ENCODE measurements around the gene ZNF638. TPM values are rescaled to one million over a fixed set of nuclear protein-coding genes. Genes with fewer than 3 reads are reported as not detected.
A peak's percentile ranks its signal among the peaks of the same experiment; 100 is the strongest.
"Not testable (repeated sequence)": the region's sequence is repeated elsewhere in the genome, so short reads cannot be mapped to it uniquely, and the experiment has no call there.

Gene ZNF638
- total RNA-seq, 2 donors from 2014 or later: 73.2 to 76.9 TPM

DNA sequence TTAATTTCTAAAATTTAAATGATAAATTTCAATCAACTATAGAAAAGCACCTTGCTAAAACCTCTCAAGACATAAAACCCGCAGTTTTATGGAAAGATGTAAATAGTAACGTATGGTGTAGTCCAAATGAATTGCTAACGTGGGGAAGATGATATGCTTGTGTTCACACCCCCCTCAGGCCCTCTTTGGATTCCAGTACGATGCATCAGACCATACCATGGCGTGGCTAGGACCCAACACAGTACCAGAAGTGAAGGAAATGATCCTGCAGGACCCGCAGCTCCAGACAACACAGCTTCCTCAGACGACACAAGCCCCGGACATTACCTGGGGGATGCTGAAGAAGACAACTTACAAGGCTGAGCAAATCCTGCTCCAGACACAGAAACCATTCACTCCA is 61.6 kb downstream of the ZNF638 start:
- no peak for TF ChIP-seq CTCF (IDR thresholded peaks at IDR 0.05)
- H3K4me1 ChIP-seq: no peaks in the 10 kb centered on the region
- intact Hi-C loops (cut with DNase I): no loop called here
- H3K36me3 ChIP-seq: peaks cover 7% of the 10 kb centered on the region
- H3K27ac ChIP-seq: no peak overlapping the region
- H3K4me3 ChIP-seq: no peak overlapping the region
- H3K27me3 ChIP-seq: no peaks in the 10 kb centered on the region
- H3K9ac ChIP-seq (ENCODE audit: low read depth in 2 of 2, low read length in 2 of 2): no peak overlapping the region
- DNase-seq: no peak
- H3K9me3 ChIP-seq: no peaks in the 10 kb centered on the region

DNA sequence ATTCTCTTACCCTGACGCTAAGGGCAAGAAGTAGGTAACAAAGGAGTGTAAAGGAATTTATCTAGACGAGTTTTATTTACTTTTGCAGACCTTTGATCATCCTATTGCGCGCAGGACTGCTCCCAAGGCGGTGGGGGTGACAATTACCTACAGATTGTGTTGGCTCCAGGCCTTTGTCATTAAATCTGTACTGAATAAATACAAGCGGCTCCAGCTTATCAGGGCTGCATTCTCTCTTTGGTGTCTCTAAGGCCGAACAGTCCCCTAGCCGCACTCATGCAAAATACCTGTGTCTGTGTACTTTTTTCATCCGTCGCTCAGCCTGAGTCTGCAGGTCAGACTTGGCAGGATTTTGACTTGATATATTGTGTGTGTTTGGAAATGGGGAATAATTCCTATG is 63.9 kb downstream of the ZNF638 start:
- Histone ChIP-seq H3K36me3 (peaks cover 7% of the 10 kb centered on the region), H3K9me3 (no peaks in the 10 kb centered on the region), H3K9ac (ENCODE audit: low read depth in 2 of 2, low read length in 2 of 2) (no peak overlapping the region), H3K4me1 (no peaks in the 10 kb centered on the region), H3K4me3 (no peak overlapping the region), H3K27ac (no peak overlapping the region), H3K27me3 (no peaks in the 10 kb centered on the region)
- DNase-seq: no peak
- intact Hi-C loops (cut with DNase I): no loop called here
- no peak for TF ChIP-seq CTCF (IDR thresholded peaks at IDR 0.05)

- Histone ChIP-seq H3K9me3 (no peaks in the 10 kb centered on the region), H3K27ac (no peak overlapping the region), H3K4me3 (no peak overlapping the region), H3K27me3 (no peaks in the 10 kb centered on the region), H3K36me3 (no peaks in the 10 kb centered on the region), H3K9ac (ENCODE audit: low read depth in 2 of 2, low read length in 2 of 2) (no peak overlapping the region), H3K4me1 (no peaks in the 10 kb centered on the region)
- intact Hi-C loops (cut with DNase I): no loop called here
- TF ChIP-seq CTCF (IDR thresholded peaks at IDR 0.05): no peak
- no peak for DNase-seq
Observed at GRCh38 chr2:71402427-71402826, 70.8 kb downstream of the ZNF638 start.

DNA sequence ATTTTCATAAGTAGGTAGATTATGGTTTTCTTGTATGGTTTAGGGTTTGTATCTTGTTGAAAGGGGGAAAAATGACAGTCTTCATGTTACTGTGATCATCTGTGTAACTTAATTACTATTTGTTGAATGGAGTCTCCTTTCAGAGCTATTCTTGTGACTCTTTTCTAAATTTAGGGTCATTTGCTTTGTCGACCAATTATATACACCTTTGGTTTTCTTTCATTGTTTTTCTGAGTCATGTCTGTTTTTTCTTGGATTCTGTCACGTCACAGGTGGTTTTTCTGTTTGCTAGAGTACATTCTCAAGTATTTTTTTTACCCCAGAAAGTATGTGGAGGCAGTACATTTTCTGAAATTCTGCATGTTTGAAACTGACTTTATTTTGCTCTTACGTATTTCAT is 78.0 kb downstream of the ZNF638 start:
- H3K36me3 ChIP-seq: no peaks in the 10 kb centered on the region
- intact Hi-C loops (cut with DNase I): no loop called here
- TF ChIP-seq CTCF (IDR thresholded peaks at IDR 0.05): no peak

GRCh38 chr2:71410696-71411095 is 79.1 kb downstream of the ZNF638 start:
- intact Hi-C loops (cut with DNase I): no loop called here
- Histone ChIP-seq H3K27ac (no peak overlapping the region), H3K9me3 (no peaks in the 10 kb centered on the region), H3K9ac (ENCODE audit: low read depth in 2 of 2, low read length in 2 of 2) (no peak overlapping the region), H3K27me3 (no peaks in the 10 kb centered on the region), H3K4me3 (no peak overlapping the region), H3K36me3 (no peaks in the 10 kb centered on the region), H3K4me1 (no peaks in the 10 kb centered on the region)
- TF ChIP-seq CTCF (IDR thresholded peaks at IDR 0.05): no peak
- no peak for DNase-seq

More for the DNA sequence above, 78.0 kb downstream of the ZNF638 start:
- no peaks in the 10 kb centered on the region for H3K9me3 ChIP-seq
- DNase-seq: no peak
- no peak overlapping the region for H3K4me3 ChIP-seq
- no peak overlapping the region for H3K27ac ChIP-seq
- no peaks in the 10 kb centered on the region for H3K27me3 ChIP-seq
- no peaks in the 10 kb centered on the region for H3K4me1 ChIP-seq
- H3K9ac ChIP-seq (ENCODE audit: low read depth in 2 of 2, low read length in 2 of 2): no peak overlapping the region

- H3K9me3 ChIP-seq; H3K4me1 ChIP-seq; H3K27ac ChIP-seq; H3K36me3 ChIP-seq; intact Hi-C loops (cut with DNase I); H3K27me3 ChIP-seq; H3K9ac ChIP-seq (ENCODE audit: low read depth in 2 of 2, low read length in 2 of 2): not testable (repeated sequence)
- peak overlapping the region; percentile 2 for H3K4me3 ChIP-seq
- peak; percentile 47 for DNase-seq
Observed at GRCh38 chr2:71416866-71417265, 85.3 kb downstream of the ZNF638 start.

Data from colonic mucosa (tissue), 4 donors.